Heart left ventricle (tissue), 13 donors: Measurements from ENCODE around the gene RGS7.

Experiments used
- CTCF ChIP-seq, 12 donors: fragments of 200-600 bp; sonication (generic) in 4 of 12; IDR thresholded peaks; one replicate each; pipeline versions ENCODE4 v1.5.0 to v1.8.0; 2018 to 2022; ENCODE audit warnings: antibody characterized with exemption in 12 of 12, mild to moderate bottlenecking in 5 of 12
- POLR2A ChIP-seq, 2 donors: fragments of 450-650 bp; IDR thresholded peaks; one replicate each; pipeline ENCODE4 v1.6.1; 2017; ENCODE audit warnings: antibody characterized with exemption in 2 of 2, mild to moderate bottlenecking in 2 of 2, moderate library complexity in 2 of 2
- donor health status: ischemic (EF 13 %, LVEDD 7.1; RV severe dilation, severe dysfunction).
- donor health status: DM: no; HTN: yes; CAD: no.
- donor health status: DM: no; HTN: no; CAD: no.
- donor health status: ischemic (EF 25% LVEDD 6.9; RV normal size, moderate dysfunction).
- donor health status: ischemic (EF 25% LVEDD 5.7; RV mildly dilated, moderate dysfunction).
- donor health status: ischemic (EF 35%, LVEDD 5.7; RV mildly dilated, moderate dysfunction).
- donor health status: nonischemic (EF 11% LVEDD 7.7; RV severe dilation, severe dysfunction).
- donor health status: DM: yes; HTN: yes; CAD: no.
- donor health status: PGD.
- donor health status: ischemic (EF 29% LVEDD 5.4; RV normal size, mild dysfunction).
- donor health status: nonischemic (EF 23%, LVEDD 6.1; RV moderate dilation, normal function).

GRCh38 chr1:240835291-240835690 is 521.7 kb downstream of the RGS7 start:
- TF ChIP-seq CTCF (IDR thresholded peaks at IDR 0.05) (no peak), POLR2A (IDR thresholded peaks at IDR 0.05) (no peak)
